GM12878 (cell line): Measurements from ENCODE around the gene GBP5.

ENCODE experiments used
- CTCF ChIP-seq, 3 experiments: IDR thresholded peaks in 2 of 3; conservative IDR thresholded peaks in 1 of 3; 2 replicates each; pipeline ENCODE4 v1.5.1; 2011; ENCODE audit warnings: low read depth in 3 of 3, low read length in 3 of 3, mild to moderate bottlenecking in 3 of 3, control low read depth in 2 of 3, moderate library complexity in 2 of 3, inconsistent platforms in 1 of 3, mixed read lengths in 1 of 3; ENCODE audit not compliant: control insufficient read depth in 2 of 3, insufficient read depth in 1 of 3; ENCODE audit errors: extremely low read depth in 1 of 3
- HDGF ChIP-seq: fragments of 450-650 bp; IDR thresholded peaks from 2 replicates; pipeline ENCODE4 v1.6.1; 2016; ENCODE audit warnings: antibody characterized with exemption
- POLR2A ChIP-seq: IDR thresholded peaks from 2 replicates; pipeline ENCODE4 v1.6.1; 2011; ENCODE audit warnings: low read depth, mild to moderate bottlenecking, low read length
- POLR2AphosphoS5 ChIP-seq: IDR thresholded peaks from 2 replicates; pipeline ENCODE4 v1.6.1; 2011; ENCODE audit warnings: mild to moderate bottlenecking, low read length, inconsistent platforms
- SMARCA5 ChIP-seq: fragments of 450-650 bp; IDR thresholded peaks from 2 replicates; pipeline ENCODE4 v1.6.1; 2017; ENCODE audit warnings: mild to moderate bottlenecking
- TAF1 ChIP-seq: IDR thresholded peaks from 2 replicates; pipeline ENCODE4 v1.6.1; 2011; ENCODE audit warnings: mild to moderate bottlenecking, low read depth, low read length, borderline replicate concordance
- ZBTB33 ChIP-seq: fragments of 450-650 bp; IDR thresholded peaks from 2 replicates; pipeline ENCODE4 v1.6.1; 2017; ENCODE audit warnings: mild to moderate bottlenecking
- ZBTB40 ChIP-seq: fragments of 450-650 bp; IDR thresholded peaks from 2 replicates; pipeline ENCODE4 v1.6.1; 2016; ENCODE audit warnings: mild to moderate bottlenecking, moderate library complexity, borderline replicate concordance
- ZNF24 ChIP-seq: fragments of 450-650 bp; IDR thresholded peaks from 2 replicates; pipeline ENCODE4 v1.6.1; 2017; ENCODE audit warnings: antibody characterized with exemption, mild to moderate bottlenecking

GRCh38 chr1:89312572-89312971, 39.9 kb upstream of the GBP5 start:
- no peak for TF ChIP-seq HDGF
- no peak for TF ChIP-seq ZBTB33
- TF ChIP-seq CTCF (IDR thresholded peaks at IDR 0.05 in 2 of 3, conservative IDR thresholded peaks at IDR 0.05 in 1 of 3; ENCODE audit: control insufficient read depth in 2 of 3, extremely low read depth in 1 of 3, insufficient read depth in 1 of 3, low read depth in 3 of 3, low read length in 3 of 3) = no peak
- TF ChIP-seq ZNF24 = no peak
- no peak for TF ChIP-seq TAF1
- TF ChIP-seq POLR2A = no peak
- TF ChIP-seq SMARCA5 = no peak
- TF ChIP-seq POLR2AphosphoS5 = no peak
- TF ChIP-seq ZBTB40 = no peak
